HEK293 (cell line): ENCODE results near the gene AJM1.

Source experiments
- BCL11A ChIP-seq: fragments of 450-650 bp; formaldehyde crosslinking; IDR thresholded peaks from 2 replicates; pipeline ENCODE4 v1.5.1; 2016; ENCODE audit warnings: low read depth, missing biosample characterization, missing genetic modification characterization
- GLIS1 ChIP-seq: fragments of 450-650 bp; formaldehyde crosslinking; IDR thresholded peaks from 2 replicates; pipeline ENCODE4 v1.5.1; 2016; ENCODE audit warnings: missing biosample characterization, missing genetic modification characterization
- GLIS2 ChIP-seq: fragments of 450-650 bp; formaldehyde crosslinking; IDR thresholded peaks from 2 replicates; pipeline ENCODE4 v1.5.1; 2016; ENCODE audit warnings: missing biosample characterization, missing genetic modification characterization
- HOXC10 ChIP-seq: sonication (generic); formaldehyde crosslinking; IDR thresholded peaks from 2 replicates; pipeline ENCODE4 v1.8.1; 2023; ENCODE audit warnings: mild to moderate bottlenecking, missing genetic modification reagents
- IKZF3 ChIP-seq: fragments of 450-650 bp; IDR thresholded peaks from 2 replicates; pipeline ENCODE4 v1.5.0; 2018; ENCODE audit warnings: missing biosample characterization, mild to moderate bottlenecking, missing genetic modification characterization, moderate library complexity
- KLF7 ChIP-seq: fragments of 450-650 bp; formaldehyde crosslinking; IDR thresholded peaks from 2 replicates; pipeline ENCODE4 v1.5.1; 2016; ENCODE audit warnings: missing biosample characterization, missing genetic modification characterization, borderline replicate concordance
- KLF8 ChIP-seq: fragments of 450-650 bp; formaldehyde crosslinking; IDR thresholded peaks from 2 replicates; pipeline ENCODE4 v1.5.1; 2016; ENCODE audit warnings: missing biosample characterization, missing genetic modification characterization
- KLF9 ChIP-seq: fragments of 450-650 bp; formaldehyde crosslinking; IDR thresholded peaks from 2 replicates; pipeline ENCODE4 v1.5.1; 2016; ENCODE audit warnings: missing biosample characterization, missing genetic modification characterization, low read depth
- PRDM1 ChIP-seq: fragments of 450-650 bp; formaldehyde crosslinking; IDR thresholded peaks from 2 replicates; pipeline ENCODE4; 2016; ENCODE audit warnings: missing biosample characterization, missing genetic modification characterization
- SETDB1 ChIP-seq: IDR thresholded peaks from one replicate; pipeline ENCODE4 v1.6.1; 2017; ENCODE audit warnings: mild to moderate bottlenecking, low read length, moderate library complexity, mixed read lengths; ENCODE audit not compliant: insufficient read length
- SP2 ChIP-seq: fragments of 450-650 bp; formaldehyde crosslinking; IDR thresholded peaks from 2 replicates; pipeline ENCODE4 v1.5.1; 2016; ENCODE audit warnings: missing biosample characterization, missing genetic modification characterization
- SP3 ChIP-seq: fragments of 450-650 bp; formaldehyde crosslinking; IDR thresholded peaks from 2 replicates; pipeline ENCODE4 v1.5.1; 2016; ENCODE audit warnings: missing biosample characterization, missing genetic modification characterization
- WT1 ChIP-seq: fragments of 450-650 bp; formaldehyde crosslinking; IDR thresholded peaks from 2 replicates; pipeline ENCODE4 v1.5.1; 2016; ENCODE audit warnings: missing biosample characterization, missing genetic modification characterization
- ZBTB26 ChIP-seq: fragments of 450-650 bp; formaldehyde crosslinking; optimal IDR thresholded peaks from 2 replicates; pipeline ENCODE3; 2016; ENCODE audit warnings: missing biosample characterization, mild to moderate bottlenecking, missing genetic modification characterization
- ZBTB44 ChIP-seq: fragments of 450-650 bp; IDR thresholded peaks from 2 replicates; pipeline ENCODE4 v1.5.1; 2018; ENCODE audit warnings: missing biosample characterization, mild to moderate bottlenecking, missing genetic modification characterization
- ZBTB8A ChIP-seq: fragments of 450-650 bp; formaldehyde crosslinking; IDR thresholded peaks from 2 replicates; pipeline ENCODE4 v1.5.1; 2016; ENCODE audit warnings: missing biosample characterization, missing genetic modification characterization
- ZEB2 ChIP-seq: fragments of 450-650 bp; formaldehyde crosslinking; IDR thresholded peaks from 2 replicates; pipeline ENCODE4 v1.5.1; 2016; ENCODE audit warnings: missing biosample characterization, missing genetic modification characterization
- ZFHX2 ChIP-seq: fragments of 450-650 bp; formaldehyde crosslinking; conservative IDR thresholded peaks from 2 replicates; pipeline ENCODE4 v1.5.1; 2016; ENCODE audit warnings: missing biosample characterization, missing genetic modification characterization
- ZIC2 ChIP-seq: fragments of 450-650 bp; formaldehyde crosslinking; IDR thresholded peaks from 2 replicates; pipeline ENCODE4 v1.5.1; 2016; ENCODE audit warnings: missing biosample characterization, missing genetic modification characterization
- ZNF214 ChIP-seq: fragments of 450-650 bp; formaldehyde crosslinking; IDR thresholded peaks from 2 replicates; pipeline ENCODE4 v1.5.1; 2017; ENCODE audit warnings: missing biosample characterization, mild to moderate bottlenecking, missing genetic modification characterization, borderline replicate concordance
- ZNF248 ChIP-seq: fragments of 450-650 bp; formaldehyde crosslinking; IDR thresholded peaks from 2 replicates; pipeline ENCODE4 v1.5.1; 2017; ENCODE audit warnings: missing biosample characterization, missing genetic modification characterization
- ZNF521 ChIP-seq: fragments of 450-650 bp; formaldehyde crosslinking; IDR thresholded peaks from 2 replicates; pipeline ENCODE4 v1.5.1; 2017; ENCODE audit warnings: missing biosample characterization, mild to moderate bottlenecking, missing genetic modification characterization
- ZNF610 ChIP-seq: fragments of 450-650 bp; formaldehyde crosslinking; IDR thresholded peaks from 2 replicates; pipeline ENCODE4 v1.5.1; 2016; ENCODE audit warnings: missing biosample characterization, missing genetic modification characterization, borderline replicate concordance
- ZNF660 ChIP-seq: fragments of 450-650 bp; IDR thresholded peaks from 2 replicates; pipeline ENCODE4 v1.5.1; 2018; ENCODE audit warnings: missing biosample characterization, mild to moderate bottlenecking, missing genetic modification characterization
- ZNF701 ChIP-seq: fragments of 450-650 bp; formaldehyde crosslinking; IDR thresholded peaks from 2 replicates; pipeline ENCODE4 v1.5.1; 2016; ENCODE audit warnings: missing biosample characterization, missing genetic modification characterization
- ZNF747 ChIP-seq: fragments of 450-650 bp; formaldehyde crosslinking; IDR thresholded peaks from 2 replicates; pipeline ENCODE4 v1.5.1; 2016; ENCODE audit warnings: missing biosample characterization, missing genetic modification characterization
- ZNF76 ChIP-seq: fragments of 450-650 bp; formaldehyde crosslinking; IDR thresholded peaks from 2 replicates; pipeline ENCODE4; 2016; ENCODE audit warnings: low read depth, missing biosample characterization, missing genetic modification characterization, borderline replicate concordance
- ZNF776 ChIP-seq: fragments of 450-650 bp; formaldehyde crosslinking; IDR thresholded peaks from 2 replicates; pipeline ENCODE4 v1.5.0; 2017; ENCODE audit warnings: missing biosample characterization, missing genetic modification characterization, borderline replicate concordance
- ZXDB ChIP-seq: fragments of 450-650 bp; formaldehyde crosslinking; IDR thresholded peaks from 2 replicates; pipeline ENCODE4 v1.5.1; 2016; ENCODE audit warnings: missing biosample characterization, missing genetic modification characterization
- TF ChIP-seq, protein P1 (sequence below): fragments of 450-650 bp; formaldehyde crosslinking; IDR thresholded peaks from 2 replicates; pipeline ENCODE4 v1.5.1; 2016; ENCODE audit warnings: missing biosample characterization, missing genetic modification characterization
- TF ChIP-seq, protein P2 (sequence below): fragments of 450-650 bp; formaldehyde crosslinking; IDR thresholded peaks from 2 replicates; pipeline ENCODE4 v1.5.1; 2017; ENCODE audit warnings: missing biosample characterization, mild to moderate bottlenecking, missing genetic modification characterization, moderate library complexity
- TF ChIP-seq, protein P3 (sequence below): fragments of 450-650 bp; formaldehyde crosslinking; IDR thresholded peaks from 2 replicates; pipeline ENCODE4 v1.5.1; 2016; ENCODE audit warnings: missing biosample characterization, missing genetic modification characterization

Gene AJM1

DNA sequence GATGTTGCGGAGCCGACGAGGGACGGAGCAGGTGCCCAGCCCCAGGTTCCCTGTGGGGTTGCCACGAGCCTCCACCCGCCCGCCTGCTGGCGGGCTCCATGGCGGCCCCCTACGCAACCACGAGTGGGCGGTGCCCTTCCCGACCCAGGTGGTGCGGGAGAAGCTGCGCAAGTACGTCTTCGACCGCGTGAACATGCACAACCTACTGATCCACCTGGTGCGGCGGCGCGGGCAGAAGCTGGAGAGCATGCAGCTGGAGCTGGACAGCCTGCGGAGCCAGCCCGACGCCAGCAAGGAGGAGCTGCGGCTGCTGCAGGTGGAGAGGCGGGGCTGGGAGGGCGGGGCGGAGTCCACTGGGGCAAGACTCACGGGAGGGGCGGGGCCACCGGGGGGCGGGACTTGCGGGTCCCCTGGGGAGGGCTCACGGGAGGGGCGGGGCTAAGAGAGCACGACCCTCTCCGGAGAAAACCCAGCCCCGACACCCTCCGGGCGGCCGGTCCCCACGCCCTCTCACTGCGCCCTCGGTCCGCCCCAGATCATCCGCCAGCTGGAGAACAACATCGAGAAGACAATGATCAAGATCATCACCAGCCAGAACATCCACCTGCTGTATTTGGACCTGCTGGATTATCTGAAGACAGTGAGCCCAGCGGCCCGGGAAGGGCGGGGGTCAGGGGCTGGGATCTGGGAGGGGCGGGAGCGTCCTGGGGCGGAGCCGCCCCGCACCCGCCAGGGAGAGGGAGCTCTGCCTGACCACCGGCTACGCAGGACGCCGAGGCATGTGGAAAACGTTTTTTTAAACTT is 42.2 kb upstream of the AJM1 start (continued):
- TF ChIP-seq, protein P1, sequence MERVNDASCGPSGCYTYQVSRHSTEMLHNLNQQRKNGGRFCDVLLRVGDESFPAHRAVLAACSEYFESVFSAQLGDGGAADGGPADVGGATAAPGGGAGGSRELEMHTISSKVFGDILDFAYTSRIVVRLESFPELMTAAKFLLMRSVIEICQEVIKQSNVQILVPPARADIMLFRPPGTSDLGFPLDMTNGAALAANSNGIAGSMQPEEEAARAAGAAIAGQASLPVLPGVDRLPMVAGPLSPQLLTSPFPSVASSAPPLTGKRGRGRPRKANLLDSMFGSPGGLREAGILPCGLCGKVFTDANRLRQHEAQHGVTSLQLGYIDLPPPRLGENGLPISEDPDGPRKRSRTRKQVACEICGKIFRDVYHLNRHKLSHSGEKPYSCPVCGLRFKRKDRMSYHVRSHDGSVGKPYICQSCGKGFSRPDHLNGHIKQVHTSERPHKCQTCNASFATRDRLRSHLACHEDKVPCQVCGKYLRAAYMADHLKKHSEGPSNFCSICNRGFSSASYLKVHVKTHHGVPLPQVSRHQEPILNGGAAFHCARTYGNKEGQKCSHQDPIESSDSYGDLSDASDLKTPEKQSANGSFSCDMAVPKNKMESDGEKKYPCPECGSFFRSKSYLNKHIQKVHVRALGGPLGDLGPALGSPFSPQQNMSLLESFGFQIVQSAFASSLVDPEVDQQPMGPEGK (tag by site-specific recombination) = peak; percentile 90
- no peak for TF ChIP-seq SETDB1
- peak; percentile 75 for TF ChIP-seq SP2 (tag by site-specific recombination)
- no peak for TF ChIP-seq HOXC10 (CRISPR knock-in tag)
- TF ChIP-seq, protein P2, sequence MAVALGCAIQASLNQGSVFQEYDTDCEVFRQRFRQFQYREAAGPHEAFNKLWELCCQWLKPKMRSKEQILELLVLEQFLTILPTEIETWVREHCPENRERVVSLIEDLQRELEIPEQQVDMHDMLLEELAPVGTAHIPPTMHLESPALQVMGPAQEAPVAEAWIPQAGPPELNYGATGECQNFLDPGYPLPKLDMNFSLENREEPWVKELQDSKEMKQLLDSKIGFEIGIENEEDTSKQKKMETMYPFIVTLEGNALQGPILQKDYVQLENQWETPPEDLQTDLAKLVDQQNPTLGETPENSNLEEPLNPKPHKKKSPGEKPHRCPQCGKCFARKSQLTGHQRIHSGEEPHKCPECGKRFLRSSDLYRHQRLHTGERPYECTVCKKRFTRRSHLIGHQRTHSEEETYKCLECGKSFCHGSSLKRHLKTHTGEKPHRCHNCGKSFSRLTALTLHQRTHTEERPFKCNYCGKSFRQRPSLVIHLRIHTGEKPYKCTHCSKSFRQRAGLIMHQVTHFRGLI = peak; percentile 40; the same call in 1 of the 2 replicates
- TF ChIP-seq ZBTB44 (tag by site-specific recombination) = peak; percentile 91
- TF ChIP-seq ZNF214 (tag by site-specific recombination) = no peak
- TF ChIP-seq GLIS1 (tag by site-specific recombination) = peak; percentile 46
- TF ChIP-seq GLIS2 (tag by site-specific recombination) = peak; percentile 65
- 0 out of 2 replicates have a peak, but pooled peaks have one; percentile 36 for TF ChIP-seq ZXDB (tag by site-specific recombination)
- TF ChIP-seq IKZF3 = peak; percentile 63; the same call in 1 of the 2 replicates
- TF ChIP-seq ZNF701 = no peak
- TF ChIP-seq, protein P3, sequence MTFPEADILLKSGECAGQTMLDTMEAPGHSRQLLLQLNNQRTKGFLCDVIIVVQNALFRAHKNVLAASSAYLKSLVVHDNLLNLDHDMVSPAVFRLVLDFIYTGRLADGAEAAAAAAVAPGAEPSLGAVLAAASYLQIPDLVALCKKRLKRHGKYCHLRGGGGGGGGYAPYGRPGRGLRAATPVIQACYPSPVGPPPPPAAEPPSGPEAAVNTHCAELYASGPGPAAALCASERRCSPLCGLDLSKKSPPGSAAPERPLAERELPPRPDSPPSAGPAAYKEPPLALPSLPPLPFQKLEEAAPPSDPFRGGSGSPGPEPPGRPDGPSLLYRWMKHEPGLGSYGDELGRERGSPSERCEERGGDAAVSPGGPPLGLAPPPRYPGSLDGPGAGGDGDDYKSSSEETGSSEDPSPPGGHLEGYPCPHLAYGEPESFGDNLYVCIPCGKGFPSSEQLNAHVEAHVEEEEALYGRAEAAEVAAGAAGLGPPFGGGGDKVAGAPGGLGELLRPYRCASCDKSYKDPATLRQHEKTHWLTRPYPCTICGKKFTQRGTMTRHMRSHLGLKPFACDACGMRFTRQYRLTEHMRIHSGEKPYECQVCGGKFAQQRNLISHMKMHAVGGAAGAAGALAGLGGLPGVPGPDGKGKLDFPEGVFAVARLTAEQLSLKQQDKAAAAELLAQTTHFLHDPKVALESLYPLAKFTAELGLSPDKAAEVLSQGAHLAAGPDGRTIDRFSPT (tag by site-specific recombination) = 0 out of 2 replicates have a peak, but pooled peaks have one; percentile 24
- TF ChIP-seq ZBTB26 (tag by site-specific recombination) = peak; percentile 33
- TF ChIP-seq WT1 (tag by site-specific recombination) = 0 out of 2 replicates have a peak, but pooled peaks have one; percentile 14
- TF ChIP-seq ZNF776 = no peak
- peak; percentile 73; the same call in 1 of the 2 replicates for TF ChIP-seq KLF7
- peak; percentile 43; the same call in 1 of the 2 replicates for TF ChIP-seq BCL11A (tag by site-specific recombination)
- peak; percentile 75 for TF ChIP-seq ZEB2 (tag by site-specific recombination)
- TF ChIP-seq ZNF660 = no peak
- TF ChIP-seq ZNF610 (tag by site-specific recombination) = no peak
- peak; percentile 96 for TF ChIP-seq ZBTB8A (tag by site-specific recombination)
- TF ChIP-seq ZNF747 (tag by site-specific recombination) = no peak
- no peak for TF ChIP-seq ZNF248
- no peak for TF ChIP-seq ZNF521 (tag by site-specific recombination)
- peak; percentile 59 for TF ChIP-seq KLF9
- peak; percentile 84 for TF ChIP-seq SP3
- TF ChIP-seq ZFHX2 = peak; percentile 83
- peak; percentile 86 for TF ChIP-seq KLF8
- TF ChIP-seq PRDM1 (tag by site-specific recombination) = no peak
- peak; percentile 65 for TF ChIP-seq ZNF76
- TF ChIP-seq ZIC2 = peak; percentile 96
